Muscle of back (tissue), 11 donors: ENCODE measurements around the gene SDHAF2. TPM values are rescaled to one million over a fixed set of nuclear protein-coding genes. Genes with fewer than 3 reads are reported as not detected.
"Not testable (repeated sequence)": the region's sequence is repeated elsewhere in the genome, so short reads cannot be mapped to it uniquely, and the experiment has no call there.

ENCODE experiments used
- DNase-seq, 3 donors: peaks; one replicate each; pipeline versions ENCODE4 v3.0.0 to v3.0.0-alpha.2; 2013
- polyA plus RNA-seq, 10 donors: library from polyadenylated mRNA; unstranded; fragments of 120-200 nt; gene quantifications; one replicate each; pipeline ENCODE4 v1.2.1, GENCODE V29; 2013; ENCODE audit not compliant: insufficient read length in 10 of 10

The SDHAF2 gene
- polyA plus RNA-seq, 10 donors, result 26.9 to 41.1 (median 29.5) TPM

GRCh38 chr11:61417670-61418069 lies 12.3 kb upstream of the SDHAF2 start:
- DNase-seq, result peak in 2 of 3 donors; percentile 16 to 38

DNA sequence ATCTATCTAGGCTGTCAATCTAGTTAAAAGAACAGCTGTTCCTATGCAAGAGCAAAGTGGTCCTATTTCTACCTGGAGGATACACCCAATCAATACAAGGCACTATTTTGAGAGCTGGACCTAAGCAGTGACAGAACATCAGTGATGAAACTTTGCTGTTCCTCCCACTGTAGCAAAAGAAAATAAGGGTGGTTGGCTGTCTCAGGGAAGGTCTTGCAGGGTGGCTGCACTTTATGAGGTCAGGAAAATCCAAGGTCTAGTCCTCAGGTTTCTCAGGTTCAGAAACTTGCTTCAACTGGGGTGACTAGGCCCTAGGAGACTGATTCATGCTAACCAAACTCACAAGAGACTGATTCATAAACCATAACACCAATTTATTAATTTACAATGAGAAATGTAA lies 11.8 kb upstream of the SDHAF2 start:
- no peak for DNase-seq

- DNase-seq, result no peak
Observed at GRCh38 chr11:61422226-61422625, 7.7 kb upstream of the SDHAF2 start.

DNA sequence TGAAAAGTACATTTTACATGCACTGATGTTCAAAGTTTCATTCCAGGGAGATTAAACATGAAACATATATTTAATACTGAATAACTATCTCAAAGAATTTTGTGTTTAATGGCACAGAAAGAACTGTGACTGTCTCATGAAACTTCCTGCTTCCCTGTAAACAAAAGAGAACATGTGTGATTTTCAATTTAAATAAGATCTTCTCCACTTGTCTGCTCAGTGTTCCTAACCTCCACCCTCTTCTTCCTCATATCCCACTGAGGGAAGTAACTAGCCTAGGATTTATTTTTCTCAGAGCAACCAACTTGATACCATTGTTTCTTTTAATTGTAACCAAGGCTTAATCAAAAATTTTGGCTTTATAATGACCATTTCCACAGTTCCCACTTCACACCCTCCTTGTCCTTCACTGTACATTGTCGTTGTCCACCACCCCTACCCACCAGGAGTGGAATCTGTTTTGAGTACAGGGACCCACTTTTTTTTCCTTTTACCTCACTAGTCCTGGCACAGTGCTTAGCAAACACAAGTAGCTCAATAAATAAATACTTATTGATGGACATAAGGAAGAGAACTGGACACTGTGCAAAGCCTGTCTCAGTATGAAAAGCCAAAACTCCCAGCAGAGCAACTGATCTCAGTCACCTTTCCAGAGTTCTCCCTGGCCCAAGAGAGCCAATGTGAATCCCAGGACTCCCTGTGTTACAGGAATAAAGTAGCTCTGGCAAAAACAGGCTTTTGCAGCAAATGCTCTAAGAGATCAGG lies 4.4 kb upstream of the SDHAF2 start:
- DNase-seq, result no peak

GRCh38 chr11:61429346-61429690 lies 606 bp upstream of the SDHAF2 start:
- DNase-seq, result peak in 2 of 3 donors; percentile 58 to 79

GRCh38 chr11:61430839-61431238 lies 915 bp downstream of the SDHAF2 start:
- DNase-seq, result not testable (repeated sequence)

DNA sequence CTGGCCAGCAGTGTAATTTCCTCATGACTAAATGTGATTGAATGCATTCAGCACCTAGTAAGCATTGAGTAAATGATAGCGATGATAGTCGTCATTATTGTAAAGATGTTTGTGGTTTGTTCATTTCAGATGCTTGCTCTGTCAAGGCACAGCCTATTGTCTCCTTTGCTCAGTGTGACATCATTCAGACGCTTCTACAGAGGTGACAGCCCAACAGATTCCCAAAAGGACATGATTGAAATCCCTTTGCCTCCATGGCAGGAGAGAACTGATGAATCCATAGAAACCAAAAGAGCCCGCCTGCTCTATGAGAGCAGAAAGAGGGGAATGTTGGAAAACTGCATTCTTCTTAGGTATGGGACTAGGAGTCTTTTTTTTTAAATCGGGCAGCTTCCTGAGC lies 7.6 kb downstream of the SDHAF2 start:
- DNase-seq, result no peak

DNA sequence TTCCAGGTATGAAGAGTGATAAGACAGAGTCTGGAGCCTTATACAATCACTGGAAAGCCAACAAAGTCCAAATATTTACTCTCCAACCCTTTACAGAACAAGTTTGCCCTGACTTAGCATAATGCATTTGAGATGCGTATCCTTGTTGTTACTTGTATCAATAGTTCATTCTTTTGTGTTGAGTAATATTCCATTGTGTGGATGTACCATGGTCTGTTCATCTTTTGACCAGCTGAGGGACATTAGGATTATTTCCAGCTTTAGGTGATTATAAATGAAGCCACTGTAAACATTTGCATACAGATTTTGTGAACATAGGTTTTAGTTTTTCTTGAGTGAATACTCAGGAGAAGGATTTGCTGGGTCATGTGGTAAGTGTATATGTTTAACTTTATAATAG lies 9.7 kb downstream of the SDHAF2 start:
- DNase-seq, result no peak

DNA sequence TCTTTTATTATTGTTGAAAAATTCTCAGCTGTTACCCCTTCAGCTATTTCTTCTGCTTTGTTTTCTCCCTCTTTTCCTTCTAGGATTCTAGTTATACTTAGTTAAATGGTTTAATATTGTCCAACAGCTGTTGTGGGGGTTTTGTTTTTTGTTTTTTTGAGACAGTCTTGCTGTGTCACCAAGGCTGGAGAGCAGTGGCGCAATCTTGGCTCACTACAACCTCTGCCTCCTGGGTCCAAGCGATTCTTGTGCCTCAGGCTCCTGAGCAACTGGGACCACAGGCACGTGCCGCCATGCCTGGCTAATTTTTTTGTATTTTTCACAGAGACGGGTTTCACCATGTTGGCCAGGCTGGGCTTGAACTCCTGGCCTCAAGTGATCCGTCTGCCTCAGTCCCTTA lies 12.7 kb downstream of the SDHAF2 start:
- no peak for DNase-seq

- DNase-seq, result no peak
Observed at GRCh38 chr11:61445516-61445915, 15.6 kb downstream of the SDHAF2 start.

DNA sequence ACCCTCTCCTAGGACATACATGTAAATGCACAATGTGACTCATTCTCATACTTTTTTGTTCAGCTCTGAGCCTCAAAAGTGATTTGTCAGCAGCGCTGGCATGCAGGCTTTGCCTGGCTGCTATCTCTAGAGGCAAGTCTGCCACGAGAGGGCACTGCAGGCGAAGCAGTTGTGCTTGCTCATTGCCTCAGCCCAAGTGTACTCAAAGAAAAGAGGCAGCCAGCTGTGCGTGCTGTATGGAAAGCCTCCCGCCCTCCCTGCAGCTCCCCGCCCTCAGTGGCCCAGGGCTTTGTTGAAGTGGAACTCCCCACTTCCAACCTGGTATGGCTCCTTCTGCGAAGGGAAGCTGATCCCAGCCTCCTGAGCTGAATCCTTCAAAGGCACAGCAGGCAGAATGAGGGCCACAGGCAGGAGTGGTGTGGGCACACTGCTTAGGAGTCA lies 16.3 kb downstream of the SDHAF2 start:
- DNase-seq, result peak; percentile 84 to 90 (median 85)

DNA sequence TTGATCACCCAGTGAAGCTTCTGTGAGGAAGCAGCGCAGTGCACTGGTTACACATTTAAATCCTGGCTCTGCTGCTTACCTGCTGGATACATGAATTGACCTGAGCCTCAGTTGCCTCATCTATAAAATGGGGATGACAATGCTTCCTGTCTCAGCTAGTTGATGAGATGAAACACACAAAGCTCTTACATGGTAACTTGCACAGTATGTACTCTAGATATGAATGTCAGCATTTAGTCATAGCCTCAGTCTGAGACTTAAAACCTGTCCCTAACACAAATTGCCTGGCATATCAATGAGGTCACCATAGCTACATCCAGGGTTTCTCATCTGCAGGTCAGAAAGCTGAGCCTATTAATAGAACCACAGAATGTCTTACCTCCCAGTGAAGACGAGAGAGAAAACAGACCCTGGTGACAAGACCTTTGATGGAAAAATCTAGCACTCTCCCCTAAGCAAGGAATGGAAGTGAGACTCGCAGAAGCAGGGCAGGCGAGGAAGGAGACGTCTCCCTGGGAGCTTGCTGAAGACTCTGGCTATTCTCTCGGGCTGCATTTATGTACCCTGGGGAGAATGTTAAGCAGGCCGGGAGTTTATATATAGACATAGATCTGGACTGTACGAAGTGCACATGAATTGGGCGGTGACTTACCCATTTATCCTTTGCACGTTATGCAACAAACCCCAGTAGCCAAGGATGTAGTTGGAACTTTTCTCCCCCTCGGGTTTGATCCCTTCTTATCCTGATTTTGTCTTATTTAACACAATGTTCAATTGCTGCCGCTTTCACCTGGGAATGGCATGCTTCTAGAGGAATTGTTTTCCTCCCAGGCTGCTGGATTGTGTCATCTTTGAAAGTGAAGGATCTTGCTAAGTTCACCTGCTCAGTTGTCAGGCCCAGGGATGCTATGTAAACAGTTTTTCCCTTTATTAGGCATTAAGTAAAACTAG lies 18.0 kb downstream of the SDHAF2 start:
- no peak for DNase-seq

- DNase-seq, result no peak
Observed at GRCh38 chr11:61448552-61448927, 18.6 kb downstream of the SDHAF2 start.

GRCh38 chr11:61452825-61453224 lies 22.9 kb downstream of the SDHAF2 start:
- DNase-seq, result no peak

GRCh38 chr11:61453695-61454094 lies 23.8 kb downstream of the SDHAF2 start:
- peak; percentile 31 to 84 (median 72) for DNase-seq

GRCh38 chr11:61454520-61454919 lies 24.6 kb downstream of the SDHAF2 start:
- DNase-seq, result no peak

DNA sequence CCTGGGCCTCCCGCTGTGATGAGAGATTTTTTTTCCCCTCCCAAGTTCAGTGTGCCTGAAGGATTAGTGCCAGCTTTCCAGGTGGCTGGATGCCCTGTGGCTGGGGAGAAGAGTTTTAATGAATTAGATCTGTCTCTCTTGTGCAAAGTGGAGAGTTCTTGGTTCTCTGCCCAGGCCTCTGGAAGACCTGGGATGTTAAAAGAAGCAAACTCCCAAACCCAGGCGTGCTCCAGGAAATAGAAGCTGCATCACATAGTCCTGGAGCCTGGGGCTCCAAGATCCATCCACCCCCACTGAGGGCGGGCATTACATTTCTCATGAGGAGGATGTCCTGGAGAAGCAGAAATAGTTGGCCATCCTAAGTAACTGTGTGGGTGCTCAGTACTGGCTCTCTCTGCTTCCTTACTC lies 30.6 kb downstream of the SDHAF2 start:
- peak in 2 of 3 donors; percentile 73 to 82 for DNase-seq

GRCh38 chr11:61460986-61461385 lies 31.1 kb downstream of the SDHAF2 start:
- DNase-seq, result no peak

DNA sequence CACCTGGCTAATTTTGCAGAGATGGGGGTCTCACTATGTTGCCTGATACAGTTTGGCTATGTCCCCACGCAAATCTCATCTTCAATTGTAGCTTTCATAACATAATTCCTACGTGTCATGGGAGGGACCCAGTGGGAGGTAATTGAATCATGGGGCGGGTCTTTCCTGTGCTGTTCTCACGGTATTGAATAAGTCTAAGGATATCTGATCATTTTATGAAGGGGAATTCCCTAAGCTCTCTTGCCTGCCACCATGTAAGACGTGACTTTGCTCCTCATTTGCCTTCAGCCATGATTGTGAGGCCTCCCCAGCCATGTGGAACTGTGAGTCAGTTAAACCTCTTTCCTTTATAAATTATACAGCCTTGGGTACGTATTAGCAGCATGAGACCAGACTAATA lies 37.7 kb downstream of the SDHAF2 start:
- not testable (repeated sequence) for DNase-seq

DNA sequence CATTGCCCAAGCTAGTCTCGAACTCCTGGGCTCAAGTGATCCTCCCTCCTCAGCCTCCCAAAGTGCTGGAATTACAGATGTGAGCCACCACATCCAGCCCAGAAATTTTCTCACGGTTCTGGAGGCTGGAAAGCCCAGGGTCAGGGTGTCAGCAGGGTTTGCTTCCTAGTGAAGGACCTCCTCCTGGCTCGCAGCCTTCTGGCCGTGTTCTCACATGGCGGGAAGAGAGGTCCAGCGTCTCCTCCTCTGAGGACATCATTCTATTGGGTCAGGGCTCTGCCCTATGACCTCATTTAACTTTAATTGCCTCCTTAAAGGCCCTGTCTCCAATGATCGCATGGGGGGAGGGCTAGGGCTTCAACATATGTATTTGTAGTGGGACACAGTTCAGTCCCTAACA lies 38.1 kb downstream of the SDHAF2 start:
- DNase-seq, result no peak

GRCh38 chr11:61472282-61472681 lies 42.4 kb downstream of the SDHAF2 start:
- peak in 2 of 3 donors; percentile 52 to 67 for DNase-seq

GRCh38 chr11:61472868-61473267 lies 42.9 kb downstream of the SDHAF2 start:
- peak in 2 of 3 donors; percentile 78 to 82 for DNase-seq
